ENCODE data around the gene NOMO2. TPM values are rescaled to one million over a fixed set of nuclear protein-coding genes. Genes with fewer than 3 reads are reported as not detected.
"Not testable (repeated sequence)": the region's sequence is repeated elsewhere in the genome, so short reads cannot be mapped to it uniquely, and the experiment has no call there.

The NOMO2 gene
- total RNA-seq, 2 experiments from 2014 or later: 65.0 to 83.4 TPM

DNA sequence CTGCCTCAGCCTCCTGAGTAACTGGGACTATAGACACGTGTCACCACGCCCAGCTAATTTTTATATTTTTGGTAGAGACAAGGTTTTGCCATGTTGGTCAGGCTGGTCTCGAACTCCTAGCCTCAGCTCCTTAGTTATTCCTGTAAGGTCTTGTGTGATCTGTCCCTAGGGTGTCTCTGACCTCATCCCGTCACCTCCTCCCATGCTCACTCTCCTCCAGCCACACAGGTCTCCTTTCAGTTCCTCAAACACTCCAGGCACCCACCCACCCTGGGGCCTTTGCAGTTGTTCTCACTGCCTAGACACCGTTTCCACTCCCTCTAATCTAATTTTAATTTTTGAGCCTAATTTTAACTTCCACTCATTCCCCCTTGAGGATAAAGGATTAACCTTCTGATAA is 31.1 kb upstream of the NOMO2 start:
- ATAC-seq; H3K27ac Mint-ChIP-seq; H3K27me3 Mint-ChIP-seq; H3K4me1 Mint-ChIP-seq; intact Hi-C loops (cut with DNase I, micrococcal nuclease); DNase-seq; H3K9me3 Mint-ChIP-seq (ENCODE audit: low read depth); CTCF ChIA-PET; H3K36me3 Mint-ChIP-seq (ENCODE audit: low read depth); POLR2A ChIA-PET; H3K4me3 Mint-ChIP-seq: not testable (repeated sequence)

DNA sequence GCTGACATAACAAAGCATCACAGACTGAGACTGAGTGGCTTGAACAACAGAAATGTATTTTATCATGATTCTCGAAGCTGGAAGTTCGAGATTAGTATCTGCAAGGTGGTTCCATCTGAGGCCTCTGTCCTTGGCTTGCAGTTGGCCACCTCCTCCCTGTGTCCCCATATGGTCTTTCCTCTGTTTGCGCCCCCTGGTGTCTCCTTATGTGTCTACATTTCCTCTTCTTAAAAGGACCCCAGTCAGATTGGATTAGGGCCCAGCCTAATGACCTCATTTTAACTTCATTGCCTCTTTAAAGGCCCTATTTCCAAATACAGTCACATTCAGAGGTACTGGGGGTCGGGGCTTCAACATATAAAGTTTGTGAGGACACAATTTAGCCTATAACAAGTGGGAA is 30.0 kb upstream of the NOMO2 start:
- intact Hi-C loops (cut with DNase I, micrococcal nuclease); POLR2A ChIA-PET: not testable (repeated sequence)

DNA sequence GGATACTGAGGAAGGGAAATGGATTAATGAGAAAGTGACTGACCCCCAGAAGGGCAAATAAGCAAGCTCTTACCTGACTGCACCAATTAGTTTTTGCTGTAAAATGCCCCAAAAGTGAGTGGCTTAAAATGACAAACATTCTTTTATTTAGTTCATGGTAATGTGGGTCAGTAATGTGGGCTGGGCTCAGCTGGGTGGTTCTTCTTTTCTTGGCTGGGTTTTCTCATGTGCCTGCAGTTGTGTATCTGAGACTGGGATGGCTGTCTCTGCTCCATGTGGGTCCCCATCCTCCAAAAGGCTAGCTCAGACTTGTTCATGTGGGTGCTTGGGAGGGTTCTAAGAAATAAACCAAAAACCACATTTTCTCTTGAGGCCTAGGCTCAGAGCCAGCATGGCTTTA is 29.5 kb upstream of the NOMO2 start:
- H3K9me3 Mint-ChIP-seq (ENCODE audit: low read depth); H3K27ac Mint-ChIP-seq; H3K4me3 Mint-ChIP-seq; intact Hi-C loops (cut with DNase I, micrococcal nuclease); CTCF ChIA-PET; H3K27me3 Mint-ChIP-seq; DNase-seq; H3K36me3 Mint-ChIP-seq (ENCODE audit: low read depth); POLR2A ChIA-PET; H3K4me1 Mint-ChIP-seq; ATAC-seq: not testable (repeated sequence)

More for the DNA sequence above, 30.0 kb upstream of the NOMO2 start:
- CTCF ChIA-PET; H3K9me3 Mint-ChIP-seq (ENCODE audit: low read depth); H3K27me3 Mint-ChIP-seq; H3K36me3 Mint-ChIP-seq (ENCODE audit: low read depth); H3K4me3 Mint-ChIP-seq; H3K4me1 Mint-ChIP-seq; H3K27ac Mint-ChIP-seq: not testable (repeated sequence)
- DNase-seq (peak; percentile 36), ATAC-seq (peak; percentile 78)

DNA sequence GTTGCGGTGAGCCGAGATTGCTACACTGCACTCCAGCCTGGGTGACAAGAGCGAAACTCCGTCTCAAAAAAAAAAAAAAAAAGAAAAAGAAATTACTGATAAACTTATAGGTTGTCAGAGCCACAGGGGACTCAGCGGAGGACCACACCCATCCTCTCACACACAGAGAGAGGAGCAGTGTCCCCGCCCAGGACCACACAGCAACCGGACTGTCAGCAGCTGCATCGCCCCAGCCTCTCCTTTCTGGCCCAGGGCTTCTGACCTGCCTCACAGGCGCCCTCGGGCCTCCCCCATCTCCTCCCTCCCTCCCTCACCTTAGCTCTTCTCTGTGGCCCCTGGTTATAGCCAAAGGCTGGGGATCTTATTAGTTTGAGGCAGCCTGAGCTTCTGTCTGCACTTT is 27.9 kb upstream of the NOMO2 start:
- POLR2A ChIA-PET; H3K4me1 Mint-ChIP-seq; CTCF ChIA-PET; intact Hi-C loops (cut with DNase I, micrococcal nuclease); H3K4me3 Mint-ChIP-seq; H3K27ac Mint-ChIP-seq; H3K27me3 Mint-ChIP-seq; ATAC-seq; DNase-seq; H3K36me3 Mint-ChIP-seq (ENCODE audit: low read depth); H3K9me3 Mint-ChIP-seq (ENCODE audit: low read depth): not testable (repeated sequence)

DNA sequence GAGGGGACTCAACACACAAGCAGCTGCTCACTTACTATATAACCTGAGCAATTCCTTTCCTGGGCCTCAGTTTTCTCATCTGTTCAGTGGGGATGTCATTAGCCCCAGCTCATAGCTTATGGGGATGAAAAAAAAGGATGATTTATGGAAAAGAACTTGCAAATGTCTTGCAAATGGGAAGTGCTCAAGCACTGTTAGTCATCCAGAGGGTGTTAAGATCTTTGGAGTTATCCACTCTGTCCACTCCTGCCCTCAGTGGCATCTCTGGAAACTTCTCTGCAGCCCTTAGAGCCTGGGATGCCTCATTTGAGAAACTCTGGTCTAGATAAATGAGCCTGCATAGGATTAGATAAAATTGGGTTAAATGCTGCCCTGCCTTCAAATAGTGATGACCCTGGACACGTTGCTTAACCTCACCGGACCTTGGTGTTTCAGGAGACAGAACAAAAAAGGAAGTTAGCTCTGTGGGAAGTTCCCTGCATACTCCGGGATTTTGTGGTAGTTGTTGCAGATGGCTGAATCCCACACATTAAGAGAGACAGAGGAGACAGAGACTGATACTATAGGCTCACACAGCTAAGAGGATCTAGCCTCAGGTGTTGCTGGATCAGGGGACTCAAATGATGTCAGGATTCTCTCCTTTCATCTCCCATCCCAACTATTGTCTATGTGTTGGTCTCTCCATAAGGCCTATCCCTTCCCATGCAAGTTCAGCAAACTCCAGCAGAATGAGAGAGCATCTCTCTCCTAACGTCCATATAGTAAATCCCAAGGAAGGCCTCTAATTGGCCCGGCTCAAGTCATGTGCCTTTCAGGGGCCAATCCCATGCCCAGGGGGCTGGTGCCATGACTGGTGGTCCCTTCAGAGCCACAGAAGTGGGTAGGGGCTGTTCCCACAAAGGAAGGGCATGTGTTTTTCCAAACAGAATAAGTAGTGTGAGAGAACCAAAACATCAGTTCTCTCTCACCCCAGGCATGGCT is 25.0 kb upstream of the NOMO2 start:
- CTCF ChIA-PET; H3K9me3 Mint-ChIP-seq (ENCODE audit: low read depth); H3K4me1 Mint-ChIP-seq; intact Hi-C loops (cut with DNase I, micrococcal nuclease); H3K27ac Mint-ChIP-seq; ATAC-seq; H3K27me3 Mint-ChIP-seq; POLR2A ChIA-PET; DNase-seq; H3K36me3 Mint-ChIP-seq (ENCODE audit: low read depth); H3K4me3 Mint-ChIP-seq: not testable (repeated sequence)

DNA sequence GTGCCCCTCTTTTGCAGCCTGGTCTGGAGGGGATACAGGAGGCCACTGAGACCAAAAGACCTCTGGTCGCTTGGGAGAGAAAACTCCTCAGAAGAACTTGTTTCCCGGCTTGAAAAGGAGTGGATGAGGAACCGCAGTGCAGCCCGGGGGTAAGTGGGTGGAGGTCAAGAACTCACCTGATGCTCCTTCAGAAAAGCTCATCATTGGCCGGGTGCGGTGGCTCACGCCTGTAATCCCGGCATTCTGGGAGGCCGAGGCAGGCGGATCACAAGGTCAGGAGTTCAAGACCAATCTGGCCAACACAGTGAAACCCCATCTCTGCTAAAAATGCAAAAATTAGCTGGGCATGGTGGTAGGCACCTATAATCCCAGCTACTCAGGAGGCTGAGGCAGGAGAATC is 23.9 kb upstream of the NOMO2 start:
- DNase-seq; H3K4me1 Mint-ChIP-seq; POLR2A ChIA-PET; H3K36me3 Mint-ChIP-seq (ENCODE audit: low read depth); CTCF ChIA-PET; H3K9me3 Mint-ChIP-seq (ENCODE audit: low read depth); intact Hi-C loops (cut with DNase I, micrococcal nuclease); ATAC-seq; H3K4me3 Mint-ChIP-seq; H3K27me3 Mint-ChIP-seq; H3K27ac Mint-ChIP-seq: not testable (repeated sequence)

DNA sequence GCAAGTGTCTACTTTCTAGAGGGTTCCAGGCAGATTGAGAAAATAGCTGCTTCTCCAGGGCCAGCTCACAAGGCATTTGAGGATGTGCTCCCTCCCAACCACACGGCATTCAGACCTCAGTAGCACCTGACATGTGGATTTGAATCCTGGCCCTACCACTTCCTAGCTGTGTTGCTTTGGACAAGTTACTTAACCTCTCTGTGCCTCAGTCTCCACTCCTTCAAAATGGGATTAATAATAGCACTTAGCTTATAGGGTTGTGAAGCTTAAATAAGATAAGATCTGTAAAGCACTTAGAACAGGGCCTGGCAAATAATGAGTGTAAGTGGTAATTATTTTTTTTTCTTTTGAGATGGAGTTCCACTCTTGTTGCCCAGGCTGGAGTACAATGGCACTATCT is 21.0 kb upstream of the NOMO2 start:
- intact Hi-C loops (cut with DNase I, micrococcal nuclease): no loop called here
- no peak overlapping the region for H3K27ac Mint-ChIP-seq
- H3K9me3 Mint-ChIP-seq (ENCODE audit: low read depth): no peaks in the 10 kb centered on the region
- ChIA-PET POLR2A (no interaction called here), CTCF (no interaction called here)
- no peaks in the 10 kb centered on the region for H3K36me3 Mint-ChIP-seq (ENCODE audit: low read depth)
- H3K4me1 Mint-ChIP-seq: no peaks in the 10 kb centered on the region
- no peaks in the 10 kb centered on the region for H3K27me3 Mint-ChIP-seq
- H3K4me3 Mint-ChIP-seq: no peak overlapping the region
- DNase-seq: no peak
- ATAC-seq: no peak

DNA sequence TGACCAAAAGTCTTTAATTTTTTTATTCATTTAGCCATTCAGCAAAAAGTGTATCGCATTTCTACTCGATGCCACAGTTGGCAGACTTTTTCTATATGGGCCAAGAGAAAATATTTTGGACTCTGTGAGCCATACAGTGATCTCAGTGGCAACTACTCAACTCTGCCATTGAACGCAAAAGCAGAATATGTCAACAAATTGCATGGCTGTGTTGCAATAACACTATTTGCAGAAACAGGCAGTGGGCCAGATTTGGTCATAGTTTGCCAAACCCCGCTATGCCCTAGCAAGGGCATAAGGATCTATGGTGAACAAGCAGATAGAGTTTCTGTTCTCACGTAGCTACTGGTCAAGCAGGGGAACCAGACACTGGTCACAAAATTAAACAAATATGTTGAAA is 18.5 kb upstream of the NOMO2 start:
- H3K36me3 Mint-ChIP-seq (ENCODE audit: low read depth); H3K27me3 Mint-ChIP-seq; DNase-seq; H3K27ac Mint-ChIP-seq; H3K4me1 Mint-ChIP-seq; H3K4me3 Mint-ChIP-seq; POLR2A ChIA-PET; ATAC-seq; intact Hi-C loops (cut with DNase I, micrococcal nuclease); H3K9me3 Mint-ChIP-seq (ENCODE audit: low read depth); CTCF ChIA-PET: not testable (repeated sequence)

DNA sequence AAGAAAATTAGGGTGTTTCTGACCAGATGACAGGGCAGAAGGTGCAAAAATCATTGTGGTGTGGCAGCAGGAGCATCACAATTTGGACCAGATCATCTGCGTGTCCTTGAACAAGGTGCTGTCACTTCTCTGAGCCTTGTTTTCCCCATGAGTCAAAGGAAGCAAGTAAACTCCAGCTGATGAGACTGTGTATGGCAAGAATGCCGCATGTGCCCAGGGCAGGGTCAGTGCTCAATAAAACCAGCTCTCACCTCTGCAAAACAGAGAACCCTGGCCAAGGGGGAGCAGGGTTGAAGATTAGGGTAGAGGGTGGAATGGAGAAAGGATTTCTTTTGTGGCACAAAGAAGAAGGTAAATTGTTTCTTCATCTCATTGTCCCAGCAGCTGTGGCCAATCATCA is 17.4 kb upstream of the NOMO2 start:
- H3K4me3 Mint-ChIP-seq; CTCF ChIA-PET; H3K9me3 Mint-ChIP-seq (ENCODE audit: low read depth); ATAC-seq; intact Hi-C loops (cut with DNase I, micrococcal nuclease); H3K4me1 Mint-ChIP-seq; POLR2A ChIA-PET; H3K27me3 Mint-ChIP-seq; H3K36me3 Mint-ChIP-seq (ENCODE audit: low read depth); H3K27ac Mint-ChIP-seq; DNase-seq: not testable (repeated sequence)

DNA sequence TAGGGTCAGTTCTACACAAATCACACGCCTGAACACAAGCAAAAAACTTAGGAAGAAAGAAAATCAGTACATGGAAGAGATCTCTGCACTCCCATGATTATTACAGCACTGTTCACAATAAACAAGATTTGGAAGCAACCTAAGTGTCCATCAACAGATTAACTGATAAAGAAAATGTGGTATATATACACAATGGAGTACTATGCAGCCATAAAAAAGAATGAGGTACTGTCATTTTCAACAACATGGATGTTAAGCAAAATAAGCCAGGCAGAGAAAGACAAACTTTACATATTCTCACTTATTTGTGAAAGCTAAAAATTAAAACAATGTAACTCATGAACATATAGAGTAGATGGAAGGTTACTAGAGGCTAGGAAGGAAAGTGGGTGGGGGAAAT is 16.0 kb upstream of the NOMO2 start:
- H3K27ac Mint-ChIP-seq; POLR2A ChIA-PET; H3K36me3 Mint-ChIP-seq (ENCODE audit: low read depth): not testable (repeated sequence)

DNA sequence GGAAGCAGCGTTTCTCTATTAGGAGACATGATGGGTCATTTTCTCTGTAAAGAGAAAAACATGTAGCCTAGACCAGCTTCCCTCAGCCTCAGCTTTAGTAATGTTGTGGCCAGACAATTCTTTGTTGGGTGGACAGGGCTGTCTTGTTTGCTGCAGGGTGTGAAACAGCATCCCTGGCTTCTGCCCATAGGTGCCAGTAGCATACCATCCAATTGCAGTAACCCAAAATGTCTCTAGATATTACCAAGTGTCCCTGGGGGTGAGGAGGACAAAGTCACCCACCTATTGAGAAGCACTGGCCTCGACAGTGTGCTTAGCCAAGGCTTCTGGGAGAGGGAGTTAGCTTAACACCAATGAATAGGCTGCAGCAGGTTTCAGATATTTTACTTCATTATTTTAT is 14.0 kb upstream of the NOMO2 start:
- H3K27ac Mint-ChIP-seq; H3K4me3 Mint-ChIP-seq; H3K4me1 Mint-ChIP-seq; H3K36me3 Mint-ChIP-seq (ENCODE audit: low read depth); intact Hi-C loops (cut with DNase I, micrococcal nuclease); POLR2A ChIA-PET; ATAC-seq; CTCF ChIA-PET; H3K9me3 Mint-ChIP-seq (ENCODE audit: low read depth); DNase-seq; H3K27me3 Mint-ChIP-seq: not testable (repeated sequence)

More for the DNA sequence above, 16.0 kb upstream of the NOMO2 start:
- CTCF ChIA-PET; H3K27me3 Mint-ChIP-seq; H3K4me3 Mint-ChIP-seq; H3K4me1 Mint-ChIP-seq; H3K9me3 Mint-ChIP-seq (ENCODE audit: low read depth); ATAC-seq; DNase-seq; intact Hi-C loops (cut with DNase I, micrococcal nuclease): not testable (repeated sequence)

DNA sequence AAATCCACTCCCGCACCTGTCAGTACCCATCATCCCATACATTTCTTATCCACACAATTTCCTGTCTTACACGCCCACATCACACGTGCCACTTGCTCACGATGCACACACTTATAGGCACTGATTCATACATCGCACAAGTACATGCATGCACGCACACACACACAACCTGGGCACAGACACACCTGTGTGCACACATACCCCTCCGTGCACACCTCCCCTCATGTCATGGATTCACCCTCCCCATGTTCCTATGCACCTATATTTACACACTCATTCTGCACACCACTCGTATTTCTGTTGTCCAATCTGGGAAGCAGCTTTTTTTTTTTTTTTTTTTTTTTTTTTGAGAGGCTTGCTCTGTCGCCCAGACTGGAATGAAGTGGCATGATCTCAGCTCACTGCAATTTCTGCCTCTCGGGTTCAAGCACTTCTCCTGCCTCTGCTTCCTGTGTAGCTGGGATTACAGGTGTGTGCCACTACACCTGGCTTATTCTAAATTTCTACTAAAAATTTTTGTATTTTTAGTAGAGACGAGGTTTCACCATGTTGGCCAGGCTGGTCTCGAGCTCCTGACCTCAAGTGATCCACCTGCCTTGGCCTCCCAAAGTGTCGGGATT is 13.5 kb upstream of the NOMO2 start:
- H3K27ac Mint-ChIP-seq; intact Hi-C loops (cut with DNase I, micrococcal nuclease); POLR2A ChIA-PET; CTCF ChIA-PET; H3K27me3 Mint-ChIP-seq; H3K4me1 Mint-ChIP-seq; H3K4me3 Mint-ChIP-seq; H3K9me3 Mint-ChIP-seq (ENCODE audit: low read depth); DNase-seq; H3K36me3 Mint-ChIP-seq (ENCODE audit: low read depth); ATAC-seq: not testable (repeated sequence)

Data from activated CD4-positive, alpha-beta T cell treated with anti-CD3 and anti-CD28 coated beads for 36 hours (primary cell).